Measurements from ENCODE around the gene EIF5AL1. TPM values are rescaled to one million over a fixed set of nuclear protein-coding genes. Genes with fewer than 3 reads are reported as not detected.

Gene EIF5AL1
- total RNA-seq, 1 donor from 2014 or later = 0.38 TPM

GRCh38 chr10:79488336-79488735 is 24.0 kb upstream of the EIF5AL1 start:
- H3K27me3 ChIP-seq (ENCODE audit: control insufficient read depth, insufficient read depth, low read length) = no peaks in the 10 kb centered on the region
- H3K4me3 ChIP-seq (ENCODE audit: low read depth, low read length) = no peak overlapping the region
- TF ChIP-seq, protein P1, sequence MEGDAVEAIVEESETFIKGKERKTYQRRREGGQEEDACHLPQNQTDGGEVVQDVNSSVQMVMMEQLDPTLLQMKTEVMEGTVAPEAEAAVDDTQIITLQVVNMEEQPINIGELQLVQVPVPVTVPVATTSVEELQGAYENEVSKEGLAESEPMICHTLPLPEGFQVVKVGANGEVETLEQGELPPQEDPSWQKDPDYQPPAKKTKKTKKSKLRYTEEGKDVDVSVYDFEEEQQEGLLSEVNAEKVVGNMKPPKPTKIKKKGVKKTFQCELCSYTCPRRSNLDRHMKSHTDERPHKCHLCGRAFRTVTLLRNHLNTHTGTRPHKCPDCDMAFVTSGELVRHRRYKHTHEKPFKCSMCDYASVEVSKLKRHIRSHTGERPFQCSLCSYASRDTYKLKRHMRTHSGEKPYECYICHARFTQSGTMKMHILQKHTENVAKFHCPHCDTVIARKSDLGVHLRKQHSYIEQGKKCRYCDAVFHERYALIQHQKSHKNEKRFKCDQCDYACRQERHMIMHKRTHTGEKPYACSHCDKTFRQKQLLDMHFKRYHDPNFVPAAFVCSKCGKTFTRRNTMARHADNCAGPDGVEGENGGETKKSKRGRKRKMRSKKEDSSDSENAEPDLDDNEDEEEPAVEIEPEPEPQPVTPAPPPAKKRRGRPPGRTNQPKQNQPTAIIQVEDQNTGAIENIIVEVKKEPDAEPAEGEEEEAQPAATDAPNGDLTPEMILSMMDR (IDR thresholded peaks at IDR 0.05; ENCODE audit: insufficient read depth, low read length, poor library complexity, severe bottlenecking) = no peak
- DNase-seq (ENCODE audit: low read depth) = peak; percentile 80
- no peaks in the 10 kb centered on the region for H3K36me3 ChIP-seq (ENCODE audit: control insufficient read depth, insufficient read depth, low read length)

DNA sequence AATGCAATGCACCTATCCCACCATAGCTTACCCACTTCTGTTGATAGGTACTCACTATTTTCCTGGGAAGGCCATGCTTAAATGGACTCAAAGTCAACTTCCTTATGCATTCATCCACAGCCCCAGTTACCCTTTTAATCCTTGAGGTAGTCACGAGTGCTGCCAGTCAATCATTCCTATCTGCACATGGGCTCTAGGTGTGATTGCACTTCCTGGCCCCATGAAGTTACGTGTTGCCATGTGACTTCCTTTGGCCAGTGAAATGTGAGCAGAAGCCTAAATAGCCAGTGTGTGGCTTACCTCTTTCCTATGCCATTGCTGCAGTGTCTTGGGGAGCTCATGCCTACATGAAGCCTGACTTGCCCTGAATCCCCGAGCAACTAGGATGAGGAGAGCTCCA is 23.5 kb upstream of the EIF5AL1 start:
- Histone ChIP-seq H3K4me3 (ENCODE audit: low read depth, low read length) (no peak overlapping the region), H3K27me3 (ENCODE audit: control insufficient read depth, insufficient read depth, low read length) (no peaks in the 10 kb centered on the region), H3K36me3 (ENCODE audit: control insufficient read depth, insufficient read depth, low read length) (no peaks in the 10 kb centered on the region)
- TF ChIP-seq, protein P1 (IDR thresholded peaks at IDR 0.05; ENCODE audit: insufficient read depth, low read length, poor library complexity, severe bottlenecking) = no peak
- no peak for DNase-seq (ENCODE audit: low read depth)

DNA sequence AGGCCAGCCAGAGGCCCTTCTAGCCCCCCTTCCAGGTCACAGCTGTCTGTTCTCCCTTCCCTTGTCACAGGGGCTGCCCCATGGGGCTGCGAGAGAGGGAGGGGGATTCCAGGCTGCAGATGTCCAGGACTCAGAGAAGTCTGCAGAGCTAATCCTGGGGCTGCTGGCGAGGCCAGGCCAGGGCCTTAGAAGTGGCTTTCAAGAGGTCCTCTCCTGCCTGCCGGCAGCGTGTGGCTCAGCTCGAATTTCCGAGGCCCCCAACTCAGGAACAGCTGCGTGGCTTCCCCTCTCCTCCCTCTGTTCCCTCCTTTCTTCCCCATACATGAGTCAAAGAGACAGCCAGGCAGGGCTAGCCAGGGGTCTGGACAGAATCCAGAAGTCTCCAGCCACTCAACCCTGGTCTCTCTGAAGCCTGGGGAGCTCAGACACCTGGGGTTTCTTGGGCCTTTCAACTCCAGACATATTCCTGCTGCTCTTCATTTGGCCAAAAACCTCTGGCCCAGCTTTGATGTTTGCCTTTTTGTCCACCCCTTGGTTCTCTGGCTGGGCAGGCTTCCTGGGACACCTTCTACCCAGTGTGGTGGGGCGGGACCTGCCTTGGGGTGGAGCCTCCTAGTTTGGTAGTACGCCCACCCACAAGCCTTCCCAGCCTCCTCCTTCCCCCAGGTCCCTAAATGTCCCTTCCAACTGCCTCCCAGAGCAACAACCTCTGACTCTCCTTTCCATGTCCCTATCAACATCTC is 21.8 kb upstream of the EIF5AL1 start:
- DNase-seq (ENCODE audit: low read depth) = no peak
- H3K4me3 ChIP-seq (ENCODE audit: low read depth, low read length) = no peak overlapping the region
- TF ChIP-seq, protein P1 (IDR thresholded peaks at IDR 0.05; ENCODE audit: insufficient read depth, low read length, poor library complexity, severe bottlenecking) = no peak
- H3K36me3 ChIP-seq (ENCODE audit: control insufficient read depth, insufficient read depth, low read length) = no peaks in the 10 kb centered on the region
- H3K27me3 ChIP-seq (ENCODE audit: control insufficient read depth, insufficient read depth, low read length) = peaks cover 6% of the 10 kb centered on the region

DNA sequence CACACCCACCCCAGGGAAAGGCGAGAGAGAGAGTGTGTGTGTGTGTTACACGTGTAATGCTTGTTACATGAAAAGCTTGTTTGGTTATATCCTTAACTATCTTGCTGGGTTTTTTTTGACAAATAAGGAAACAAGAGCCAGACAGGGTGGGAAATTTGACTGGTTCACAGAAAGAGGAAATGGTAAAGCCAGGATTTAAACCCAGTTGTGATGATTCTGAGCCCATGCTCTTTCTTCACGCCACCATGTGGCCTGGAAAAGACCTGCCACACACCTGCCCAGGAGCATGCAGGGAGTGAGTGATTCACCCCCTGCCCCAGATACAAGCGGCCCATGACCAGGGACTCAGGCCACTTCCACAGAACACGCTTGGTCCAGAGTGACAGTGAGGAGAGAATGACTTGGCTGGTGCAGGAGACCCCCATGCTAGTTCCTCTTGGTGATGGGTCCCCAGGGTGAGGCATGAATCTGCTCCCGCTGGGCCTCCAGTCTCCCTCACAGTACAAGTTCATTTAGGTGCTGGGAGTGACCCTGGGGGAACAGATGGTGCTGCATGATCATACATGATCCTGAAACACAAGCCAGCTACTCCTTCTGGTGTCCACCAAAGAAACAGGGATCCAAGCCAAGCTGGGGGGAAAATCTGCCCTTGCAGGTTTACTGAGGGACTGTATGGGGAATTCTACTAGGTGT is 21.0 kb upstream of the EIF5AL1 start:
- Histone ChIP-seq H3K27me3 (ENCODE audit: control insufficient read depth, insufficient read depth, low read length) (peaks cover 9% of the 10 kb centered on the region), H3K36me3 (ENCODE audit: control insufficient read depth, insufficient read depth, low read length) (no peaks in the 10 kb centered on the region), H3K4me3 (ENCODE audit: low read depth, low read length) (no peak overlapping the region)
- TF ChIP-seq, protein P1 (IDR thresholded peaks at IDR 0.05; ENCODE audit: insufficient read depth, low read length, poor library complexity, severe bottlenecking) = no peak
- no peak for DNase-seq (ENCODE audit: low read depth)

- Histone ChIP-seq H3K4me3 (ENCODE audit: low read depth, low read length) (no peak overlapping the region), H3K36me3 (ENCODE audit: control insufficient read depth, insufficient read depth, low read length) (no peaks in the 10 kb centered on the region), H3K27me3 (ENCODE audit: control insufficient read depth, insufficient read depth, low read length) (peaks cover 16% of the 10 kb centered on the region)
- no peak for DNase-seq (ENCODE audit: low read depth)
- TF ChIP-seq, protein P1 (IDR thresholded peaks at IDR 0.05; ENCODE audit: insufficient read depth, low read length, poor library complexity, severe bottlenecking) = no peak
These were observed 20.1 kb upstream of the EIF5AL1 start for GRCh38 chr10:79492256-79492655.

All from kidney epithelial cell (primary cell).